B cell (primary cell): ENCODE measurements around the gene TM4SF5.

Source experiments
- CTCF ChIP-seq: fragments of 200-600 bp; IDR thresholded peaks from one replicate; pipeline ENCODE4 v1.8.0; 2022; ENCODE audit warnings: antibody characterized with exemption, mild to moderate bottlenecking
- EZH2 ChIP-seq: IDR thresholded peaks from 2 replicates; pipeline ENCODE4 v1.6.1; 2012; ENCODE audit warnings: borderline replicate concordance, low read depth, mild to moderate bottlenecking, moderate library complexity, low read length; ENCODE audit not compliant: insufficient read depth, poor library complexity, severe bottlenecking

- no peak for TF ChIP-seq CTCF
- no peak for TF ChIP-seq EZH2
These were observed 11.0 kb downstream of the TM4SF5 start for GRCh38 chr17:4782652-4783051.
